Neural progenitor cell (in vitro differentiated cells): ENCODE results near the gene DMAP1. TPM values are rescaled to one million over a fixed set of nuclear protein-coding genes. Genes with fewer than 3 reads are reported as not detected.
A peak's percentile ranks its signal among the peaks of the same experiment; 100 is the strongest.

ENCODE experiments used
- DNase-seq: peaks from one replicate; pipeline ENCODE4 v3.0.0-alpha.2; 2016; ENCODE audit warnings: low spot score
- H2AFZ ChIP-seq: fragments of 200-600 bp; sonication (generic); replicated peaks from 2 replicates; pipeline ENCODE4 v1.6.1; 2016; ENCODE audit warnings: antibody characterized with exemption
- H3F3A ChIP-seq: fragments of 200-600 bp; sonication (generic); 2 replicates; pipeline ENCODE4 v1.6.1; 2016; ENCODE audit warnings: antibody characterized with exemption, low read depth
- H3K27ac ChIP-seq: fragments of 200-600 bp; sonication (generic); 2 replicates; pipeline ENCODE4 v1.5.1; 2016; ENCODE audit warnings: mild to moderate bottlenecking
- H3K27me3 ChIP-seq: fragments of 200-600 bp; sonication (generic); 2 replicates; pipeline ENCODE4 v1.6.1; 2016; ENCODE audit warnings: mild to moderate bottlenecking, moderate library complexity
- H3K36me3 ChIP-seq: fragments of 200-600 bp; sonication (generic); 2 replicates; pipeline ENCODE4 v1.5.1; 2016
- H3K4me1 ChIP-seq: fragments of 200-600 bp; sonication (generic); 2 replicates; pipeline ENCODE4 v1.6.1; 2016; ENCODE audit warnings: mixed run types
- H3K4me2 ChIP-seq: fragments of 200-600 bp; sonication (generic); 2 replicates; pipeline ENCODE4 v1.6.1; 2016
- H3K4me3 ChIP-seq: fragments of 200-600 bp; sonication (generic); 2 replicates; pipeline ENCODE4 v1.5.1; 2016
- H3K79me2 ChIP-seq: fragments of 200-600 bp; sonication (generic); 2 replicates; pipeline ENCODE4 v1.6.1; 2016; ENCODE audit warnings: low read depth
- H3K9ac ChIP-seq: fragments of 200-600 bp; sonication (generic); 2 replicates; pipeline ENCODE4 v1.6.1; 2016
- H3K9me3 ChIP-seq: fragments of 200-600 bp; sonication (generic); 2 replicates; pipeline ENCODE4 v1.5.1; 2016; ENCODE audit warnings: low read depth
- H4K20me1 ChIP-seq: fragments of 200-600 bp; sonication (generic); 2 replicates; pipeline ENCODE4 v1.6.1; 2016; ENCODE audit warnings: low read depth
- H3K27ac Mint-ChIP-seq: 3 replicates; pipeline ENCODE4 v1.8.0; 2021; ENCODE audit warnings: mixed read lengths
- H3K27me3 Mint-ChIP-seq: 2 replicates; pipeline ENCODE4 v1.8.0; 2022; ENCODE audit warnings: low read depth, mild to moderate bottlenecking, inconsistent platforms, moderate library complexity, mixed read lengths; ENCODE audit not compliant: insufficient read depth
- H3K36me3 Mint-ChIP-seq: 3 replicates; pipeline ENCODE4 v1.8.0; 2021; ENCODE audit warnings: mixed read lengths
- H3K4me1 Mint-ChIP-seq: 3 replicates; pipeline ENCODE4 v1.8.0; 2021; ENCODE audit warnings: mixed read lengths
- H3K4me3 Mint-ChIP-seq: 3 replicates; pipeline ENCODE4 v1.8.0; 2021; ENCODE audit warnings: mild to moderate bottlenecking, moderate library complexity, mixed read lengths
- H3K9me3 Mint-ChIP-seq: 3 replicates; pipeline ENCODE4 v1.8.0; 2020; ENCODE audit warnings: mixed read lengths
- CTCF ChIP-seq: fragments of 200-600 bp; sonication (generic); IDR thresholded peaks from 2 replicates; pipeline ENCODE4 v1.5.1; 2017; ENCODE audit warnings: antibody characterized with exemption, mild to moderate bottlenecking
- EZH2 ChIP-seq: fragments of 200-600 bp; sonication (generic); IDR thresholded peaks from 2 replicates; pipeline ENCODE4 v1.6.1; 2017; ENCODE audit warnings: antibody characterized with exemption, mild to moderate bottlenecking, moderate library complexity
- EZH2phosphoT487 ChIP-seq: fragments of 200-600 bp; sonication (generic); IDR thresholded peaks from 2 replicates; pipeline ENCODE4 v1.6.1; 2017; ENCODE audit warnings: antibody characterized with exemption
- total RNA-seq: library from RNA; depleted of rRNA; stranded (reverse); fragments of >200 nt; gene quantifications from 2 replicates; pipeline ENCODE4 v1.2.3, GENCODE V29; 2015; ENCODE audit warnings: low replicate concordance

Gene DMAP1
- total RNA-seq, 1 donor from 2014 or later: 22.3 TPM

GRCh38 chr1:44239961-44240371 is 26.7 kb downstream of the DMAP1 start:
- H3K4me1 ChIP-seq: peaks cover 34% of the 10 kb centered on the region

GRCh38 chr1:44240802-44241671 is 27.8 kb downstream of the DMAP1 start:
- no peak overlapping the region for H3K4me3 Mint-ChIP-seq
- H3K27me3 Mint-ChIP-seq: peaks cover 7% of the 10 kb centered on the region
- peaks cover 60% of the 10 kb centered on the region for H4K20me1 ChIP-seq

More at GRCh38 chr1:44239961-44240371, 26.7 kb downstream of the DMAP1 start:
- peaks cover 15% of the 10 kb centered on the region for H3K36me3 Mint-ChIP-seq
- Histone ChIP-seq H3K4me2 (peak overlapping the region; percentile 49), H3K9me3 (no peaks in the 10 kb centered on the region), H3K36me3 (no peaks in the 10 kb centered on the region), H3K27me3 (no peaks in the 10 kb centered on the region), H3K9ac (no peak overlapping the region), H2AFZ (no peak overlapping the region), H3K27ac (no peak overlapping the region), H3F3A (peaks cover 18% of the 10 kb centered on the region), H4K20me1 (peaks cover 54% of the 10 kb centered on the region), H3K4me3 (no peak overlapping the region), H3K79me2 (no peaks in the 10 kb centered on the region)
- H3K27me3 Mint-ChIP-seq: peaks cover 6% of the 10 kb centered on the region
- peak overlapping the region; percentile 28 for H3K4me3 Mint-ChIP-seq
- peak overlapping the region; percentile 91 for H3K27ac Mint-ChIP-seq
- no peaks in the 10 kb centered on the region for H3K9me3 Mint-ChIP-seq
- DNase-seq: no peak
- H3K4me1 Mint-ChIP-seq: peaks cover 52% of the 10 kb centered on the region
- no peak for TF ChIP-seq CTCF
- no peak for TF ChIP-seq EZH2phosphoT487
- TF ChIP-seq EZH2: no peak

GRCh38 chr1:44242746-44243145 is 29.5 kb downstream of the DMAP1 start:
- Mint-ChIP-seq H3K36me3 (peaks cover 16% of the 10 kb centered on the region), H3K9me3 (no peaks in the 10 kb centered on the region), H3K4me3 (no peak overlapping the region), H3K4me1 (peaks cover 73% of the 10 kb centered on the region), H3K27me3 (peaks cover 7% of the 10 kb centered on the region), H3K27ac (no peak overlapping the region)
- Histone ChIP-seq H3K4me3 (no peak overlapping the region), H4K20me1 (peaks cover 60% of the 10 kb centered on the region), H3K79me2 (no peaks in the 10 kb centered on the region), H3K27me3 (no peaks in the 10 kb centered on the region), H3K9ac (no peak overlapping the region), H3K4me1 (peaks cover 34% of the 10 kb centered on the region), H3F3A (peaks cover 18% of the 10 kb centered on the region), H3K27ac (no peak overlapping the region), H2AFZ (no peak overlapping the region), H3K36me3 (no peaks in the 10 kb centered on the region), H3K9me3 (no peaks in the 10 kb centered on the region), H3K4me2 (no peak overlapping the region)
- no peak for TF ChIP-seq CTCF
- TF ChIP-seq EZH2phosphoT487: no peak
- peak; percentile 23 for DNase-seq

More at GRCh38 chr1:44240802-44241671, 27.8 kb downstream of the DMAP1 start:
- Mint-ChIP-seq H3K4me1 (peaks cover 60% of the 10 kb centered on the region), H3K9me3 (no peaks in the 10 kb centered on the region), H3K36me3 (peaks cover 15% of the 10 kb centered on the region), H3K27ac (peak overlapping the region; percentile 91)
- no peaks in the 10 kb centered on the region for H3K9me3 ChIP-seq
- no peak overlapping the region for H3K27ac ChIP-seq
- H3K4me2 ChIP-seq: no peak overlapping the region
- peaks cover 34% of the 10 kb centered on the region for H3K4me1 ChIP-seq
- H3K79me2 ChIP-seq: no peaks in the 10 kb centered on the region
- no peak overlapping the region for H2AFZ ChIP-seq
- H3K9ac ChIP-seq: no peak overlapping the region
- no peak overlapping the region for H3K4me3 ChIP-seq
- no peak for DNase-seq
- H3K27me3 ChIP-seq: no peaks in the 10 kb centered on the region
- TF ChIP-seq EZH2: no peak
- TF ChIP-seq EZH2phosphoT487: no peak
- no peak for TF ChIP-seq CTCF
- no peaks in the 10 kb centered on the region for H3K36me3 ChIP-seq
- peaks cover 18% of the 10 kb centered on the region for H3F3A ChIP-seq
